Left lobe of liver (tissue), 2 donors: ENCODE data around the gene FBXO10. TPM values are rescaled to one million over a fixed set of nuclear protein-coding genes. Genes with fewer than 3 reads are reported as not detected.
"Not testable (repeated sequence)": the region's sequence is repeated elsewhere in the genome, so short reads cannot be mapped to it uniquely, and the experiment has no call there.

Source experiments
- ATAC-seq: fragments of 200-7000 bp; cut with Tn5 transposase; one replicate; pipeline ENCODE4 v1.9.1; 2020; ENCODE audit warnings: mild to moderate bottlenecking, moderate library complexity
- DNase-seq: peaks from one replicate; pipeline ENCODE4 v3.0.0-alpha.2; 2020; ENCODE audit warnings: low spot score
- total RNA-seq: library from RNA; stranded (reverse); gene quantifications from one replicate; pipeline ENCODE4 v1.2.1, GENCODE V29; 2021
- donor health status: DM: no; HTN: no; CAD: no; lungs with moderate emphysema.
- donor health status: DM: no; HTN: yes; CAD: no.

FBXO10 gene, protein sequence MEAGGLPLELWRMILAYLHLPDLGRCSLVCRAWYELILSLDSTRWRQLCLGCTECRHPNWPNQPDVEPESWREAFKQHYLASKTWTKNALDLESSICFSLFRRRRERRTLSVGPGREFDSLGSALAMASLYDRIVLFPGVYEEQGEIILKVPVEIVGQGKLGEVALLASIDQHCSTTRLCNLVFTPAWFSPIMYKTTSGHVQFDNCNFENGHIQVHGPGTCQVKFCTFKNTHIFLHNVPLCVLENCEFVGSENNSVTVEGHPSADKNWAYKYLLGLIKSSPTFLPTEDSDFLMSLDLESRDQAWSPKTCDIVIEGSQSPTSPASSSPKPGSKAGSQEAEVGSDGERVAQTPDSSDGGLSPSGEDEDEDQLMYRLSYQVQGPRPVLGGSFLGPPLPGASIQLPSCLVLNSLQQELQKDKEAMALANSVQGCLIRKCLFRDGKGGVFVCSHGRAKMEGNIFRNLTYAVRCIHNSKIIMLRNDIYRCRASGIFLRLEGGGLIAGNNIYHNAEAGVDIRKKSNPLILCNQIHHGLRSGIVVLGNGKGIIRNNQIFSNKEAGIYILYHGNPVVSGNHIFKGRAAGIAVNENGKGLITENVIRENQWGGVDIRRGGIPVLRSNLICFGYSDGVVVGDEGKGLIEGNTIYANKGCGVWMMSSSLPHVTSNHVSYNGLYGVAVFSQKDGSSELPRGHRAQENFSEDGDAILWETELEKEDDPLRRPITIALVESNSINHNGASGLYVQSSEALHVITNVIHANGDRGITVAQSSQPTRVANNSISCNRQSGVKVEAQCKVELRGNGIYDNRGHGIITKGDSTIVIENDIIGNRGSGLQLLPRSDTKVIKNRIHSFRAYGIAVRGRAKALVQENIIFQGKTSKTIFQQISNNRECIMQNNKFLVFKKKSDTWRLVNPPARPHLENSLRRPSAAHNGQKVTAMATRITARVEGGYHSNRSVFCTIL
- total RNA-seq, result 3.4 TPM

DNA sequence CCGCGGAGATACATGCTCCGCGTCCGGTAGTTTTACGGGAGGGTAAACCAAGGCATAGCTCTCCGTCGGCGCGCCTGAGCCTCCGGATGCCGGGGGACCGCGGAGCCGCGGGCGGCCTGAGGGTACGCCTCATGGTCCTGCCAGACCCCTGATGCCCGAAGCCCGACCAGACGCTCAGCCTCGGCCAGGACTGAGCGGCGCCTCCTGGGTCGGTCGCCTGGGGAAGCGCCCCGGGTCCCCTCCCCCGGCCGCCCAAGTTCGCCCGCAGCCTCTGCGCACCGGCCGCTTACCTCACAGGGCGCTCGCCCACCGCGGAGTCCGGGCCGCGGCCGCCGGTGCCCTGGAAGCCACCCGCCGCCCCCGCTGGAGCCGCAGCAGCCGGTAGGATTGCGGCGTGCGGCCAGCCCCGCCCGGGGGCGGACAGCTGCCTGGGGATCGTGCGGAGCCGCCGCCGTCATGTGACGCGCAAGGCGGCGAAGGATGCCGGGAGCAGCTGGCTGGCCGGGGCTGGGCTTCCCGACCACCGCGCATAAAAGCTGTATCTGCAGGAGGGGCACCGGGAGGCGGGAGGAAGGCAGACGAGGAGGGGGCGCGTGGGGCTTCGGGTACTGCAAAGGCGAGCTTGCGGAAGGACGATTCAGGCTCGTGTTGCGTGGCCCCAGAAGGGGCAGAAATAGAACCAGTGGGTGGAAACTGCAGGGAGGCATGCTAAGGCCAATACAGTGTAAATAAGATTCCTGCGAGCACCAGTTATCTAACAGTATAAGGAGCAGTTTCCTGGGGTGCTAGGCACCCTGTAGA lies at the start of gene FBXO10:
TSS of gene FBXO10 (minus strand) at position 460 of the 801 bp plus-strand sequence. CDS start 34,612 bp downstream, outside the sequence.
- DNase-seq (peak; percentile 79), ATAC-seq (peak; percentile 96)

DNA sequence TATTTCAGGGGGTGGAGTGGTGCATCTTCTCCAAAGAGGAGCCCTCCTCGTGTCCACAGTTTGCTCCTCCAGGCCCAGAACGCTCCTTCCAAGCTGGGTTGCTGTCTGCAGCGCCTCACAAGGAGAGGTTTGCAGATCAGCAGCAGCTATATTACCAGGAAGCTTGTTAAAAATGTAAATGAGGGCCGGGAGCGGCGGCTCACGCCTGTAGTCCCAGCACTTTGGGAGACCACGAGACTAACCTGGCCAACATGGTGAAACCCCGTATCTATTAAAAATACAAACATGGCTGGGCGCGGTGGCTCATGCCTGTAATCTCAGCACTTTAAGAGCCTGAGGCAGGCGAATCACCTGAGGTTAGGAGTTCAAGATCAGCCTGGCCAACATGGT lies 49.6 kb upstream of the FBXO10 start:
- no peak for DNase-seq
- no peak for ATAC-seq

DNA sequence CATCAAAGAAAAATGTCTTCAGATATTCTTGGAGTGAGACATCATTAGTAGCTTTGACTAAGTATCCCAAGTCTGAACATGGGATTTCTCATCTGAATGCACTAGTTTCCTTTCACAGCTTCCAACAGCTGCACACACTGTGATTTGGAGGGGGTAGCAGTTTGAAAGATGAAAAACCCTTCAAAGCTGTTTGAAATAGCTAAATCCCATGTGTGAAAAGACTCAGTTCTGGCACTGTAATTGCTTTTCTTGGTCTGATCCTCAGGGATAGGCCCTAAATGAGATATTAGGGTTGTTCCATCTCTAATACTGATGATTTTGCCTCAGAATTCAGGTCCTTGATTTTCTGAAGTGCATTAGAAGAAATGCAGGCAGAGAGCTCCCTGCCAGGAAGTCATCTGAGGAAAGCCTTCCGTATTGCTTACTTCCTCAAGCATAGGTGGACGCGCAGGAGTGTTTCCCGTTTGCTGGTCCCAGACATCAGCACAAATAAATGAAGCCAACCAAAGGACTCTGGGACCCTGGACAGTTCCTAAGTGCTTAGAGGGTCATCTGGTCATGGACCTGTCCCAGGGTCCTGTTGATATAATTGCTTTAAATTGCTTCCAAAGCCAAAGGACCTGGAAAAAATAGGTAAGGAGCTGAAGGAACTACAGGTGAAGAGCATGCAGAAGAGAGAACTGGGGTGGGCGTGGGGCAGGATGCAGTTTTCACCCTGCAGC lies 49.0 kb upstream of the FBXO10 start:
- ATAC-seq (no peak), DNase-seq (no peak)

DNA sequence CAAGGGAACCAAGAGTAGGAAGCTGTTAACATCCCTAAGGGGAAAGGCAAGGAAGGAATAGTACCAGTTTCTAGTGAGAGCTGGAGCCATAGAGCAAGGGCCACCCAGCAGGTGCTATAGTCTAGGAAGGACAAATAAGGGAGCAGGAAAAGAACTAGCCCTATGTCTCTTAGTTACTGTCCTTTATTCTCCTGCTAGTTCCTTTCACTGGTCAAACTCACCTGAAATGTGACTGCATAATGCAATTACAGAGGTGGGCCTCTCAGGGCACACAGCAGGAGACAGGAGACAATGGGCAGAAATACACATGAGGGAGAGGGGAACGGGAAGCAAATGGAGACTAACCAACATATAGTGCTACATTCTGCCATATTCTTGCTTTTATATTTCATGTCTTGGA lies 47.9 kb upstream of the FBXO10 start:
- no peak for ATAC-seq

DNA sequence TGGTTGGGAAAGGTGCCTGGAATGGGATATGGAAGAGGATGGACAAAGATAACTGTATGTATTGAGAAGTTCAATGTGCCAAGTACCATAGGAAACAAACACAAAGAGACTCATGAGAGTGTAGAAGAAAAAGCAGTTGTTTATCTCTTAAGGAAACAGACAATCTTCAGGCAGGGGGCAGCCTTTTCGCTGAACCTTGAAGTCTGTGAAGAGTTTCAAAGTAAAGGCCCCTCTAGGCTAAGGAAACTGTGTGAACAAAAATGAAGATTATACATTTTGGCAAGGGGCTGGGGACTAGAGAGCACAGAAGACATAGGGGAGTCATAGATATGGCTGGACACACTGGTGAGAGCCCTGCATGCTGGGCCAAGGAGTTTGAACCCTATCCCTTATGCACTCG lies 47.1 kb upstream of the FBXO10 start:
- ATAC-seq (no peak), DNase-seq (no peak)

More for the DNA sequence above, 47.9 kb upstream of the FBXO10 start:
- DNase-seq, result no peak

DNA sequence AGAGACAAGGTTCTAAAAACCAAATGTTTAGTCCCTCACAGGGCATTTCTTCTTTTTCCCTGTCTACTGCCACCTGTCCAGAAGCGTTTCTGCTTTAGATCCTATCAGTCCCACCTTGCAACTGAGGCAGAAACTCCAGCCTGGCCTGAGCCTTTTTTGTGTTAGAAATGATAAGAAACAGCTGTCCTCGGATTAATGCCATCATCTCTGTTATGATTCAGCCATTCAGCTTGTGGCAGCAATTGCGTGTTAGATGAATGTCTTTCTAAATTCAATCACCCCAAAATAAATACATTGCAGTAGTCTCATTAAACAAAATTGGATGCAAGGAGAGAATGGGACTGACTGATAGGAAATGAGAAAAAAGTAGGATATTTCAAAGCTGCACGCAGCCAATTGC lies 46.3 kb upstream of the FBXO10 start:
- ATAC-seq, result no peak
- no peak for DNase-seq

DNA sequence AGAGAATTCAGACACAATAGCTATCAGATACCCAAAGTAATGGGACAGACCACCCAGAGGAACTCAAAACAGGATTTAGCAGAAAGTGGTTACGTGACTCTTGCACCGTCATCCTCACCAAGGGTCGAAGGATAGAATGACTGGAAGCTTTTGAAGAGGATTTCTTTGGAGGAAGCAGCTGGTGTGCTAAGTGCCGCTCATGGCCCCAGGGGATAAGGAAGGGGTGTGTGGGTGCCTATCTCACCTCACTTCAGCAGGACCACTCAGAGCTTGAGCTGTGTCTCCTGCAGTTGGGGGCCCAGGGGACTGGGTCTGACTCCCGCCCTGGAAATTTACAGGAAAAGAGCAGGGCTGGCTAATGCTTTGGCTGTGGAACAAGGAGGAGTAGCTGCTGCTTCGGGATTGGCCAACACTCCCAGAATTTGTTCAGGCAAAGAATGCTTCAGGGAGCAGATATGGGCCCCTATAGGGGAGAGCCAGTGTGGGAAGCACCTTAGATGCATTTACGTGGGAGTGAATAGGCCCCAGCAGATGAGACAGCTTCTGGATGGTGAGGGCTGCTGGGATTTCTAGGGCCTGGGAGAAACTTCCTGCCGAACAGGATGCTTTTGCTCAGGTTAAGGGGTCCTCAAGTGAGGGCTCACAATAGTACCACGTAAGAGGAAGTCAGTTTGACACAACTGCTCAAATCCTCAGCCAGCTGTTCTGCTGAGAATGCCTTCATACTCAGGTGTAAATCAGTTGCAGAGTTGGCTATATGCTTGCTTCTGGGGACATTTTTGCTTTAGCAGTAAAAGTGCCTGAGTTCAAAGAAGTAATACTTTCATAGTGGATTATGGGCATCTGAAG lies 45.3 kb upstream of the FBXO10 start:
- ATAC-seq (no peak), DNase-seq (no peak)

DNA sequence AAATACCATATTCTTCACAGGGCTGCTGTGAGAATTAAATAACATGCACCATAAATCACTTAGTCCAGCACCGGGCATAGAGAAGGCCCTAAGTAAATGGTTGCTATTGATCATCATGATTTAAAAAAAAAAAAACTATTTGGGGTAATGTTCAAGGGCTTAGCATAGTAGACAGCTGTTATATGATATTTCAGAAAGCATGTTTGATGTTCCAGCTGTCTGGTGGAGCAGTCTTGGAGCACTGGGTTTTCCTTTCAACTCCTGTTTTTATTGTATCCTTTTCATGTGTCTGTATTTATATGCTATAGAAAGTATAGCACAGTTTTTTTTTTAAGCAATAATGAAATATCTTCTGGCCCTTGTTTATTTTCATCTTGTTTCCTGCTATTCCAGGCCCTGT lies 44.2 kb upstream of the FBXO10 start:
- DNase-seq, result no peak
- no peak for ATAC-seq

DNA sequence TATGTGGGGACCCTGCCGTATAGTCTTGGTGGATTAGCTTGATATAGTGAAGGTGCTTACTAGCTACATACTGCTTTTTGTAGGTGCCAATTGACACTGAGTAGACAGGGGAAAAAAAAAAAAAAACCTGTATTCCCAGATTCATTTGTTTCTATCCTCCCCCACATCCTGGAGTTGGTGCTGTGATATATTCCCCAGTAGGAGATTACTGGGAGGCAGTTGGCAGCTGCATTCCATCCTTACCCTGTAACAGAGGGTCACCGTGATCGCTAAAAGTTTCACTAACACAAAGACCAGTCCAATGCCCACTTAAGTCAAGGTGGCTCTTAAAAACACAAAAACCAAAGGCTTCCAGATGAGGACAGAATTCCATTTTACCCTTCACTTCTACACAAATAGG lies 43.6 kb upstream of the FBXO10 start:
- ATAC-seq, result no peak

DNA sequence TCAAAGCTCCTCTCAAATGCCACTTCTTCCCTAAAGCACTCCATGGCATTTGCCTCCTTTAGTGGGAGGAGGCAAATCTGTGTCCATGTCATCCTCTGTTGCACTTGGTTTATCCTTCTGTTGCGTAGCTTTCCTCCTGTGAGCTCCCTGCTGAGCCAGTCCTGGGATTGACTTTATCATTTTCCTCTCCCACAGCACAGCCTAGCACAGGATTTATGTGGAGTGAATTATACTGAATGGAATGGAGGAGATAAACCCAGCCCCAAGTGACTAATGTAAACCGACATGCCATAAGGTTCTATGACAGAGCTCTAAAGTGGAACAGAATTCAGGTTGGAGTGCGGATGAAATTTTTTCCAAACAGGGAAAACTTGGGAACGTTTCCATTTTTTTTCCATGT lies 42.6 kb upstream of the FBXO10 start:
- ATAC-seq (no peak), DNase-seq (no peak)

More for the DNA sequence above, 43.6 kb upstream of the FBXO10 start:
- DNase-seq, result no peak

DNA sequence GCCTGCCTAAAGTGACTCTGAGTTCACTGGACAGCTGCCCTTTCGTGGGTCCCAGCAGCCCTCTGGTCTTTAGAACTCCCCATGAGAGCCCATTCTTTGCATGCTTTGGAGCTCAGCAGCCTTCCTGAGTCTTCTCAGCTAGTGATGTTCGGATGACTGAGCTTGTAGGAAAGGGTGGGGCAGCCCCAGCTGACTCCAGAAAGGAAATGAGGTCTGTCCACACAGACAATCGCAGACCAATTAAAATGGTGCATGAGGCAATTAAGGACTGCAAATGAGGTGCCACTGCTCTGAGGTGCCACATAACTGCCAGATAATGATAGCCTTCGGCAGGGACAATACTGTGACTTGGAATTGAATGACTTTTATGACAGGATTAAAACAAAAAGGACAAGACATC lies 41.7 kb upstream of the FBXO10 start:
- ATAC-seq, result no peak
- DNase-seq, result no peak

DNA sequence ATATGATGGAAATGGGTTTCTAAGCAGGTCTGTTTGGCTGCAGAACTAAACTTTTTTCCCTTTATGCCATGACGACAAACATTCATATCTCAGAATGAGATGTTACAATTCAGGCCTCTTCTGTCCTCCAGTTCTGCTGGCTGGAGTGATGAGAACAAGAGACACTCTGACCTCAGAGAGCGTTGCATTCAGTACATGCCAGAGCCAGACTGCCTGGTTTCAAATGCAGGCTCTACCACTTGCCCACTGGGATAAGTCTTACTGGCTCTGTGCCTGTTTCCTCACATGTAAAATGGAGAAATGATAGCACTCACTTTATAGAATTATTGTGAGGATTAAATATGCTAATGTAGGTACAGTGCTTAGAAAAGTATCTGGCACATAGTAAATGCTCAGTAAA lies 41.0 kb upstream of the FBXO10 start:
- ATAC-seq (no peak), DNase-seq (no peak)

DNA sequence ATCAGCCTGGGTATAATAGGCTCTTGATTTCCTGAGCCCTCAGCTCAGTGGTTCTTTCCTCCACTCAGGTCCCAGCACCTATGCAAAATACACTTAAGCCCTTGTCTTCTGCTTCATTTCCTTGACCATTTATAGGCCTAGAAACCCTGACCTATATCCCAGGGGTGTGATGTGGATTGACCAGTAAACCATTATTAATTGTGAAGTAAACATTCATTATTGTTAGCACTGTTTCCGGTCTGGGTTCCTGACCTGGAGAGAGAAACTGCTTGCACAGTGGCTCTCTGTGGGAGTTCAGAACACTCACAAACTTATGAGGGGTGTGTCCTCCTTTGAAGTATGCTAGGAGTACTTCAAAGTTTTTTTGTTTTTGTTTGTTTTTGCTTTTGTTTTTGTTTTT lies 35.8 kb upstream of the FBXO10 start:
- no peak for DNase-seq
- no peak for ATAC-seq

DNA sequence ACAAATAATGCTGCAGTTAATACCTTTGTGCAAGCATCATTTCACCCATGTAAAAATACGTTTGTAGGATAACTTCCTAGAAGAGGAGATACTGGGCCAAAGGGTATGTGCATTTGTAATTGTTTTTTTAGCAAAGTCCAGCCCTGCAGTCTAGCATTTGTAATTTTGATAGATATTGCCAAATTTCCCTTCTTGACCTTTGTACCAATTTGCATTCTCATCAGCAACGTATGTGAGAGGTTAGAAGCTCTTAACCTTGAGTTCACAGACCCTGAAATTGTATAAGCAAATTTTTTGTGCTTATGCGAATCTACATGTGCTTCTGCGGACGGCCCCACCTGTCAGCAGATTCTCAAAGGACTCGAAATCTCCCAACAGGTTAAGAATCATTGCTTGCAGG lies 34.8 kb upstream of the FBXO10 start:
- DNase-seq, result no peak
- ATAC-seq, result no peak

DNA sequence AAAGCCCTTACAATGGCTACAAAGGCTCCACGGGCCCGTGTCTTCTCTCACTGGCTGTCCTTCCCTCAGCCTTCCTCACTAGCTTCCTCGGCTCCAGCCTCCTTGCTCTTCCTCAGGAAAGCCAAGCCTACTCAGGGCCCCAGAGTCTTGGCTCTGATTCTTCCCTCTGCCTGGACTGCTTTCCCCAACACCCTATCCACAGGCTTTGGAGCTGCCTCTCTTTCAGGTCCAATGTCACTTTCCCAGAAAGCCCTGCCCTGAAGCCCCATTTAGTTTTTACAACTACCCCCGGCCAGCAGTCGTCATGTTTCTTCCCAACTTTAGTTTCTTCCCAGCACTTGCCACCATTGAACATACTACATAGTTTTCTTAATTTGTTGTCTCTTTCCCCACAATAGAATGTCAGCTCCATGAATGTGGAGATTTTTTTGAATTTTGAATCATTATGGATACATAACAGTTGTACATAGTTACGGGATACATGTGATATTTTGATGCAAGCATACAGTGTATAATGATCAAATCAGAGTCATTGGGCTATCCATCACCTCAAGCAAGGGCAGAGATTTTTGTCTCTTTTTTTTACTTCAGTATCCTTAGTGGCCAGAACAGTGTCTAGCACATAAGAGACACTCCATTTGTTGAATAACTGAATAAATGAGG lies 33.7 kb upstream of the FBXO10 start:
- no peak for ATAC-seq
- DNase-seq, result no peak

DNA sequence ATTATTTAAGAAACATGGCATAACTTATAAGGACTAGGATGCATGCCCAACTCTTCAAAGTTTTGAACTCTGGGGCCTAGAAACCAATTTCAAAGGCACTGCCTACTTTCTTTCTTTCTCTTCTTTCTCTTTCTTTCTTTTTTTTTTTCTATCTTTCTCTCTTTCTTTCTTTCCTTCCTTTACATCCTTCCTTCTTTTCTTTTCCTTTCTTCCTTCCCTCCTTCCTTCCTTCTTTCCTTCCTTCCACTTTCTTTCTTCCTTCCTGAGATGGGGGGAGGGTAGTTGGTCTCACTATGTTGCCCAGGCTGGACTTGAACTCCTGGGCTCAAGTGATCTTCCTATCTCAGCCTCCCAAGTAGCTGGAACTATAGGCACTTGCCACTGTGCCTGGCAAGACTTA lies 32.1 kb upstream of the FBXO10 start:
- no peak for ATAC-seq

DNA sequence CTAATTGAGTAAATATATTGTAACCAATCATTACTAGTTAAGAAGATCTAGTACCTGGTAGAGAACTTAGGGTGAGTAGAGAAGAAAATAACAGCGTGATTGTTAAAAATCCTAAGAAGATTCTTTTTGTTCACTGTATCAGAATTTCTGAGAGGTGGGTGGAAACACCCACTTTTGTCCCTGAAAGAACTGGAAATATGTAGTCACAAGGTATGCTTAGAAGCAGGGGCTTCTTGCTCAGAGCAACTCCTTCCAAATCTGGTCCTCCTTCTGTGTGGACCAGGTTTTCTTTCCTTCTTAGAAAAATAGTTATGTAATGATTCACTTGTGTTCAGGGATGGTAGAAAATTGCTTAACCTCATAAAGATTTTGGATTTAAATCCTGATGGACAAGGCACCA lies 28.1 kb upstream of the FBXO10 start:
- no peak for DNase-seq

More for the DNA sequence above, 32.1 kb upstream of the FBXO10 start:
- DNase-seq, result no peak

DNA sequence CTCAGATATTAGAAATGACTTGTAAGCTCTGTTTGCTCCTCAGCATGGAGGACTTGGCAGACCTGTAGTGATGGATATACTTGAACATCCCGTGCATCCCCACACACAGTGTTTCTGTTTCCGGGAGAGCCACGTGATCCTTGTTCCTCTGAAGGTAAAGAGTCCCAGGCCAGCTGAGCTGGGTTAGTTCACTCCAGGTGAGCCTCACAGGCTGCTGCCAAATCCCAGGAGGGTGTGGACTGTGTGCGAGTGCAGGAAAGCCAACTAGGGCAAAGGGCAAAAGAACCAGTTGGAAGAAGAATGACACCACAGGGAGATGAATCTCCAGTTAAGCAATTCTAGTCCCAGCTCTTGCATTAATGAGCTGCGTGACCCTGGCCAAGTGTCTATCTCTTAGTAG lies 26.6 kb upstream of the FBXO10 start:
- DNase-seq, result peak; percentile 93

More for the DNA sequence above, 28.1 kb upstream of the FBXO10 start:
- no peak for ATAC-seq

DNA sequence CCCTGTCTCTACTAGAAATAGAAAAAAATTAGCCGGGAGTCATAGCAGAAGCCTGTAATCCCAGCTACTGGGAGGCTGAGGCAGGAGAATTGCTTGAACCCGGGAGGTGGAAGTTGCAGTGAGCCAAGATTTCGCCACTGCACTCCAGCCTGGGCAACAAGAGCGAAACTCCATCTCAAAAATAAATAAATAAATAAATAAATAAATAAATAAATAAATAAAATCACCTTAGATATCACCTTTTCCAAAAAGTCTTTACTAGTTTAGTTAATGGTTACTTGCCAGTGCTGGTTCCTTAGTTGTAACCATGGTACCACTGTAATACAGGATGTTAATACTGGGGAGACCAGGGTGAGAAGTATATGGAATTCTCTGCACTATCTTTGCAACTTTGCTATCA lies 25.9 kb upstream of the FBXO10 start:
- not testable (repeated sequence) for ATAC-seq, DNase-seq

More for the DNA sequence above, 26.6 kb upstream of the FBXO10 start:
- ATAC-seq, result peak; percentile 98
